GM12872 (cell line): ENCODE data around the gene EFCC1.

Source experiments
- CTCF ChIP-seq: IDR thresholded peaks from 3 replicates; pipeline ENCODE4 v1.5.1; 2011; ENCODE audit warnings: low read depth, mild to moderate bottlenecking, low read length, moderate library complexity; ENCODE audit not compliant: insufficient read depth

The EFCC1 gene

GRCh38 chr3:129078510-129078909 lies 77.4 kb downstream of the EFCC1 start:
- TF ChIP-seq CTCF: no peak

- no peak for TF ChIP-seq CTCF
Measured at GRCh38 chr3:129081503-129081902, 80.4 kb downstream of the EFCC1 start.

- no peak for TF ChIP-seq CTCF
Measured at GRCh38 chr3:129082026-129082425, 80.9 kb downstream of the EFCC1 start.

- no peak for TF ChIP-seq CTCF
Measured at GRCh38 chr3:129084501-129084900, 83.4 kb downstream of the EFCC1 start.

- no peak for TF ChIP-seq CTCF
Measured at GRCh38 chr3:129085165-129085715, 84.1 kb downstream of the EFCC1 start.

GRCh38 chr3:129085818-129086217 lies 84.7 kb downstream of the EFCC1 start:
- TF ChIP-seq CTCF: no peak

- no peak for TF ChIP-seq CTCF
Measured at GRCh38 chr3:129087138-129087702, 86.1 kb downstream of the EFCC1 start.
